KMS-11 (cell line): ENCODE results near the gene CNTNAP5.

Source experiments
- H2AFZ ChIP-seq: fragments of 200-600 bp; sonication (generic); 2 replicates; pipeline ENCODE4 v1.6.1; 2016; ENCODE audit warnings: antibody characterized with exemption, mixed run types, low read depth
- H3K27ac ChIP-seq: fragments of 200-600 bp; sonication (generic); 2 replicates; pipeline ENCODE4 v1.6.1; 2016; ENCODE audit warnings: mild to moderate bottlenecking, mixed run types
- H3K27me3 ChIP-seq: fragments of 200-600 bp; sonication (generic); 2 replicates; pipeline ENCODE4 v1.6.1; 2017; ENCODE audit warnings: mild to moderate bottlenecking, low read depth, mixed run types, moderate library complexity; ENCODE audit not compliant: insufficient read depth
- H3K36me3 ChIP-seq: fragments of 200-600 bp; sonication (generic); 2 replicates; pipeline ENCODE4 v1.6.1; 2017; ENCODE audit warnings: mild to moderate bottlenecking, mixed run types; ENCODE audit not compliant: insufficient read depth
- H3K4me1 ChIP-seq: fragments of 200-600 bp; sonication (generic); 2 replicates; pipeline ENCODE4 v1.6.1; 2016; ENCODE audit warnings: mild to moderate bottlenecking, low read depth, mixed run types; ENCODE audit not compliant: poor library complexity, severe bottlenecking
- H3K4me2 ChIP-seq: fragments of 200-600 bp; sonication (generic); 2 replicates; pipeline ENCODE4 v1.7.0; 2016; ENCODE audit warnings: mild to moderate bottlenecking, mixed run types
- H3K4me3 ChIP-seq: fragments of 200-600 bp; sonication (generic); IDR thresholded peaks from 2 replicates; pipeline ENCODE4 v1.6.1; 2017; ENCODE audit warnings: low read depth, low read length, mixed read lengths; ENCODE audit not compliant: insufficient read depth
- H3K79me2 ChIP-seq: fragments of 200-600 bp; sonication (generic); 2 replicates; pipeline ENCODE4 v1.6.1; 2016; ENCODE audit warnings: low read depth, mixed run types; ENCODE audit not compliant: insufficient read depth
- H3K9ac ChIP-seq: fragments of 200-600 bp; sonication (generic); 2 replicates; pipeline ENCODE4 v1.6.1; 2016; ENCODE audit warnings: mild to moderate bottlenecking, mixed run types
- H4K20me1 ChIP-seq: fragments of 200-600 bp; sonication (generic); 2 replicates; pipeline ENCODE4 v1.6.1; 2016; ENCODE audit warnings: mild to moderate bottlenecking, mixed run types; ENCODE audit not compliant: insufficient read depth
- TF ChIP-seq, protein P1 (sequence below): fragments of 200-600 bp; sonication (generic); conservative IDR thresholded peaks from 2 replicates; pipeline ENCODE4 v1.6.1; 2017; ENCODE audit warnings: low read depth, mild to moderate bottlenecking, antibody characterized with exemption, low read length, moderate library complexity, mixed read lengths

The CNTNAP5 gene

GRCh38 chr2:124267794-124268193 is 242.7 kb downstream of the CNTNAP5 start:
- Histone ChIP-seq H3K4me2 (no peak overlapping the region), H3K36me3 (no peaks in the 10 kb centered on the region), H3K79me2 (no peaks in the 10 kb centered on the region), H2AFZ (no peak overlapping the region), H3K9ac (no peak overlapping the region), H4K20me1 (no peaks in the 10 kb centered on the region), H3K4me1 (no peaks in the 10 kb centered on the region), H3K27me3 (no peaks in the 10 kb centered on the region), H3K27ac (no peak overlapping the region), H3K4me3 (no peak overlapping the region)
- TF ChIP-seq, protein P1, sequence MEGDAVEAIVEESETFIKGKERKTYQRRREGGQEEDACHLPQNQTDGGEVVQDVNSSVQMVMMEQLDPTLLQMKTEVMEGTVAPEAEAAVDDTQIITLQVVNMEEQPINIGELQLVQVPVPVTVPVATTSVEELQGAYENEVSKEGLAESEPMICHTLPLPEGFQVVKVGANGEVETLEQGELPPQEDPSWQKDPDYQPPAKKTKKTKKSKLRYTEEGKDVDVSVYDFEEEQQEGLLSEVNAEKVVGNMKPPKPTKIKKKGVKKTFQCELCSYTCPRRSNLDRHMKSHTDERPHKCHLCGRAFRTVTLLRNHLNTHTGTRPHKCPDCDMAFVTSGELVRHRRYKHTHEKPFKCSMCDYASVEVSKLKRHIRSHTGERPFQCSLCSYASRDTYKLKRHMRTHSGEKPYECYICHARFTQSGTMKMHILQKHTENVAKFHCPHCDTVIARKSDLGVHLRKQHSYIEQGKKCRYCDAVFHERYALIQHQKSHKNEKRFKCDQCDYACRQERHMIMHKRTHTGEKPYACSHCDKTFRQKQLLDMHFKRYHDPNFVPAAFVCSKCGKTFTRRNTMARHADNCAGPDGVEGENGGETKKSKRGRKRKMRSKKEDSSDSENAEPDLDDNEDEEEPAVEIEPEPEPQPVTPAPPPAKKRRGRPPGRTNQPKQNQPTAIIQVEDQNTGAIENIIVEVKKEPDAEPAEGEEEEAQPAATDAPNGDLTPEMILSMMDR, result no peak

GRCh38 chr2:124269348-124269747 is 244.3 kb downstream of the CNTNAP5 start:
- no peaks in the 10 kb centered on the region for H3K79me2 ChIP-seq
- no peaks in the 10 kb centered on the region for H3K27me3 ChIP-seq
- no peak overlapping the region for H3K4me3 ChIP-seq
- no peak overlapping the region for H3K27ac ChIP-seq
- TF ChIP-seq, protein P1, result no peak
- no peak overlapping the region for H3K9ac ChIP-seq
- H4K20me1 ChIP-seq, result no peaks in the 10 kb centered on the region
- no peak overlapping the region for H2AFZ ChIP-seq
- H3K4me2 ChIP-seq, result no peak overlapping the region
- no peaks in the 10 kb centered on the region for H3K4me1 ChIP-seq
- H3K36me3 ChIP-seq, result no peaks in the 10 kb centered on the region

GRCh38 chr2:124272261-124272841 is 247.3 kb downstream of the CNTNAP5 start:
- H3K79me2 ChIP-seq, result no peaks in the 10 kb centered on the region
- H3K36me3 ChIP-seq, result no peaks in the 10 kb centered on the region
- H2AFZ ChIP-seq, result no peak overlapping the region
- no peak overlapping the region for H3K4me2 ChIP-seq
- no peak overlapping the region for H3K4me3 ChIP-seq
- no peaks in the 10 kb centered on the region for H4K20me1 ChIP-seq
- no peaks in the 10 kb centered on the region for H3K4me1 ChIP-seq
- TF ChIP-seq, protein P1, result no peak
- H3K27me3 ChIP-seq, result no peaks in the 10 kb centered on the region
- H3K27ac ChIP-seq, result no peak overlapping the region
- no peak overlapping the region for H3K9ac ChIP-seq

DNA sequence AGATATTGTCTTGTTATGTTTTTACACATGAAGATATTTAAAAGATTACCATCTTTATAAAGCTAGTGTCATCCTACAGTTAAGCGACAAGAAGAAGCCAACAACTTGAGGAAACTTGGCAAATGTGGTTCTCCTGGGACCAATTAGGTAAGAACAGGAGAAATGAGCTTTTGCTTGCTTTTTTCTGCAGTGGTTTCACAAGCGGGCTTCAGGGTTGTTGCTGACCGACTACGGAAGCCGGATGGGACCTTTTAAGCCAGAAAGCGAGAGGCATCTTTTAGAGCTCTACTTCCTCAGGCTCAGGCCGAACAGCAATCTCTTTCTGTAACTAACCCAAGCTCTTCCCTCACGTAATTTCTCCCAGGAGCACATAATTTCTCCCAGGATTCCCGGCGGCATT is 256.5 kb downstream of the CNTNAP5 start:
- TF ChIP-seq, protein P1, result no peak
- H4K20me1 ChIP-seq, result no peaks in the 10 kb centered on the region
- H3K27me3 ChIP-seq, result no peaks in the 10 kb centered on the region
- no peaks in the 10 kb centered on the region for H3K4me1 ChIP-seq
- H3K27ac ChIP-seq, result no peak overlapping the region
- H3K79me2 ChIP-seq, result no peaks in the 10 kb centered on the region
- no peaks in the 10 kb centered on the region for H3K36me3 ChIP-seq
- H3K9ac ChIP-seq, result no peak overlapping the region
- no peak overlapping the region for H2AFZ ChIP-seq
- no peak overlapping the region for H3K4me2 ChIP-seq
- H3K4me3 ChIP-seq, result no peak overlapping the region
